Neural cell (in vitro differentiated cells): ENCODE data around the gene KLHL36. TPM values are rescaled to one million over a fixed set of nuclear protein-coding genes. Genes with fewer than 3 reads are reported as not detected.

Experiments used
- H2AFZ ChIP-seq: fragments of 200-600, 300-800 bp; sonication (generic), shearing (Covaris generic); 2 replicates; pipeline ENCODE4 v1.6.0; 2014; ENCODE audit warnings: low read depth, mild to moderate bottlenecking, antibody characterized with exemption, low read length, moderate library complexity
- H3F3A ChIP-seq: fragments of 200-600 bp; shearing (Covaris generic); 2 replicates; pipeline ENCODE4 v1.6.1; 2016; ENCODE audit warnings: mild to moderate bottlenecking, moderate library complexity, mixed read lengths, antibody characterized with exemption, low read length; ENCODE audit not compliant: insufficient read depth, poor library complexity, severe bottlenecking
- H3K27ac ChIP-seq: fragments of 200-600, 300-800 bp; sonication (generic), shearing (Covaris generic); 2 replicates; pipeline ENCODE4 v1.5.1; 2014; ENCODE audit warnings: mild to moderate bottlenecking, low read length, moderate library complexity
- H3K27me3 ChIP-seq: fragments of 300-800, 200-600 bp; sonication (generic), shearing (Covaris generic); 2 replicates; pipeline ENCODE4 v1.6.0; 2014; ENCODE audit warnings: mild to moderate bottlenecking, low read depth, low read length, moderate library complexity; ENCODE audit not compliant: insufficient read depth
- H3K36me3 ChIP-seq: fragments of 300-800, 200-600 bp; sonication (generic), shearing (Covaris generic); 2 replicates; pipeline ENCODE4 v1.5.1; 2014; ENCODE audit warnings: mild to moderate bottlenecking, antibody characterized with exemption, low read length, moderate library complexity; ENCODE audit not compliant: insufficient read depth
- H3K4me2 ChIP-seq: fragments of 300-800, 200-600 bp; sonication (generic), shearing (Covaris generic); 2 replicates; pipeline ENCODE4 v1.6.0; 2014; ENCODE audit warnings: mild to moderate bottlenecking, low read length
- H3K4me3 ChIP-seq: fragments of 300-800, 200-600 bp; sonication (generic), shearing (Covaris generic); 2 replicates; pipeline ENCODE4 v1.5.1; 2014; ENCODE audit warnings: mild to moderate bottlenecking, low read length, moderate library complexity
- H3K79me2 ChIP-seq: fragments of 200-600 bp; shearing (Covaris generic); replicated peaks from 2 replicates; pipeline ENCODE4 v1.6.0; 2014; ENCODE audit warnings: mild to moderate bottlenecking, low read length, moderate library complexity; ENCODE audit not compliant: insufficient read depth
- H3K9ac ChIP-seq: fragments of 300-800, 200-600 bp; sonication (generic), shearing (Covaris generic); 2 replicates; pipeline ENCODE4 v1.6.1; 2016; ENCODE audit warnings: mild to moderate bottlenecking, low read length, mixed read lengths
- H3K9me2 ChIP-seq: fragments of 200-600 bp; shearing (Covaris generic); 2 replicates; pipeline ENCODE4 v1.6.1; 2016; ENCODE audit warnings: mild to moderate bottlenecking, low read length, mixed read lengths; ENCODE audit not compliant: insufficient read depth
- H3K9me3 ChIP-seq: fragments of 200-600, 300-800 bp; sonication (generic), shearing (Covaris generic); 2 replicates; pipeline ENCODE4 v1.6.1; 2016; ENCODE audit warnings: mild to moderate bottlenecking, mixed run types, low read length, moderate library complexity, mixed read lengths
- H4K20me1 ChIP-seq: fragments of 200-600 bp; shearing (Covaris generic); 2 replicates; pipeline ENCODE4 v1.6.1; 2016; ENCODE audit warnings: mild to moderate bottlenecking, mixed run types; ENCODE audit not compliant: insufficient read depth
- CTCF ChIP-seq: fragments of 450-650 bp; IDR thresholded peaks from 2 replicates; pipeline ENCODE4 v1.5.1; 2014; ENCODE audit warnings: antibody characterized with exemption, mild to moderate bottlenecking, moderate library complexity; ENCODE audit not compliant: poor library complexity, severe bottlenecking
- EP300 ChIP-seq: fragments of 450-650 bp; conservative IDR thresholded peaks from 2 replicates; pipeline ENCODE4 v1.6.1; 2014; ENCODE audit warnings: antibody characterized with exemption, mild to moderate bottlenecking, moderate library complexity; ENCODE audit not compliant: poor library complexity, severe bottlenecking
- EZH2 ChIP-seq: fragments of 200-600, 300-800 bp; shearing (Covaris generic), sonication (generic); IDR thresholded peaks from 2 replicates; pipeline ENCODE4 v1.6.1; 2014; ENCODE audit warnings: antibody characterized with exemption, low read length, borderline replicate concordance, mild to moderate bottlenecking; ENCODE audit not compliant: insufficient read depth, poor library complexity, severe bottlenecking
- MXI1 ChIP-seq: fragments of 450-650 bp; conservative IDR thresholded peaks from 2 replicates; pipeline ENCODE4 v1.6.1; 2014; ENCODE audit warnings: antibody characterized with exemption, mild to moderate bottlenecking; ENCODE audit not compliant: poor library complexity, severe bottlenecking
- POLR2AphosphoS5 ChIP-seq: IDR thresholded peaks from 2 replicates; pipeline ENCODE4 v1.6.1; 2012
- RAD21 ChIP-seq: fragments of 450-650 bp; conservative IDR thresholded peaks from 2 replicates; pipeline ENCODE4 v1.6.1; 2014; ENCODE audit warnings: antibody characterized with exemption, mild to moderate bottlenecking, moderate library complexity
- SMC3 ChIP-seq: fragments of 450-650 bp; conservative IDR thresholded peaks from 2 replicates; pipeline ENCODE4 v1.6.1; 2014; ENCODE audit warnings: antibody characterized with exemption, mild to moderate bottlenecking, moderate library complexity; ENCODE audit not compliant: poor library complexity
- TAF1 ChIP-seq: IDR thresholded peaks from 2 replicates; pipeline ENCODE4 v1.6.1; 2012; ENCODE audit warnings: low read depth
- polyA plus RNA-seq: library from polyadenylated mRNA; depleted of rRNA; stranded (reverse); fragments of >200 nt; gene quantifications from 2 replicates; pipeline ENCODE4 v1.2.3, GENCODE V29; 2014
- TF ChIP-seq, protein P1 (sequence below): IDR thresholded peaks from 2 replicates; pipeline ENCODE4 v1.6.1; 2012; ENCODE audit warnings: borderline replicate concordance

The KLHL36 gene
- polyA plus RNA-seq, 1 donor from 2014 or later, result 43.8 TPM

GRCh38 chr16:84678541-84678940 lies 30.2 kb downstream of the KLHL36 start:
- no peaks in the 10 kb centered on the region for H3K79me2 ChIP-seq
- H3K27me3 ChIP-seq, result no peaks in the 10 kb centered on the region
- TF ChIP-seq MXI1 (no peak), SMC3 (no peak), POLR2AphosphoS5 (no peak), CTCF (no peak), EZH2 (no peak), RAD21 (no peak), TAF1 (no peak), EP300 (no peak)
- TF ChIP-seq, protein P1, sequence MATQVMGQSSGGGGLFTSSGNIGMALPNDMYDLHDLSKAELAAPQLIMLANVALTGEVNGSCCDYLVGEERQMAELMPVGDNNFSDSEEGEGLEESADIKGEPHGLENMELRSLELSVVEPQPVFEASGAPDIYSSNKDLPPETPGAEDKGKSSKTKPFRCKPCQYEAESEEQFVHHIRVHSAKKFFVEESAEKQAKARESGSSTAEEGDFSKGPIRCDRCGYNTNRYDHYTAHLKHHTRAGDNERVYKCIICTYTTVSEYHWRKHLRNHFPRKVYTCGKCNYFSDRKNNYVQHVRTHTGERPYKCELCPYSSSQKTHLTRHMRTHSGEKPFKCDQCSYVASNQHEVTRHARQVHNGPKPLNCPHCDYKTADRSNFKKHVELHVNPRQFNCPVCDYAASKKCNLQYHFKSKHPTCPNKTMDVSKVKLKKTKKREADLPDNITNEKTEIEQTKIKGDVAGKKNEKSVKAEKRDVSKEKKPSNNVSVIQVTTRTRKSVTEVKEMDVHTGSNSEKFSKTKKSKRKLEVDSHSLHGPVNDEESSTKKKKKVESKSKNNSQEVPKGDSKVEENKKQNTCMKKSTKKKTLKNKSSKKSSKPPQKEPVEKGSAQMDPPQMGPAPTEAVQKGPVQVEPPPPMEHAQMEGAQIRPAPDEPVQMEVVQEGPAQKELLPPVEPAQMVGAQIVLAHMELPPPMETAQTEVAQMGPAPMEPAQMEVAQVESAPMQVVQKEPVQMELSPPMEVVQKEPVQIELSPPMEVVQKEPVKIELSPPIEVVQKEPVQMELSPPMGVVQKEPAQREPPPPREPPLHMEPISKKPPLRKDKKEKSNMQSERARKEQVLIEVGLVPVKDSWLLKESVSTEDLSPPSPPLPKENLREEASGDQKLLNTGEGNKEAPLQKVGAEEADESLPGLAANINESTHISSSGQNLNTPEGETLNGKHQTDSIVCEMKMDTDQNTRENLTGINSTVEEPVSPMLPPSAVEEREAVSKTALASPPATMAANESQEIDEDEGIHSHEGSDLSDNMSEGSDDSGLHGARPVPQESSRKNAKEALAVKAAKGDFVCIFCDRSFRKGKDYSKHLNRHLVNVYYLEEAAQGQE, result no peak
- H3K9me3 ChIP-seq, result no peaks in the 10 kb centered on the region
- no peak overlapping the region for H3K27ac ChIP-seq
- H4K20me1 ChIP-seq, result no peaks in the 10 kb centered on the region
- no peaks in the 10 kb centered on the region for H3F3A ChIP-seq
- no peaks in the 10 kb centered on the region for H3K9me2 ChIP-seq
- no peak overlapping the region for H3K4me2 ChIP-seq
- no peak overlapping the region for H2AFZ ChIP-seq
- no peaks in the 10 kb centered on the region for H3K36me3 ChIP-seq
- no peak overlapping the region for H3K9ac ChIP-seq
- no peak overlapping the region for H3K4me3 ChIP-seq

DNA sequence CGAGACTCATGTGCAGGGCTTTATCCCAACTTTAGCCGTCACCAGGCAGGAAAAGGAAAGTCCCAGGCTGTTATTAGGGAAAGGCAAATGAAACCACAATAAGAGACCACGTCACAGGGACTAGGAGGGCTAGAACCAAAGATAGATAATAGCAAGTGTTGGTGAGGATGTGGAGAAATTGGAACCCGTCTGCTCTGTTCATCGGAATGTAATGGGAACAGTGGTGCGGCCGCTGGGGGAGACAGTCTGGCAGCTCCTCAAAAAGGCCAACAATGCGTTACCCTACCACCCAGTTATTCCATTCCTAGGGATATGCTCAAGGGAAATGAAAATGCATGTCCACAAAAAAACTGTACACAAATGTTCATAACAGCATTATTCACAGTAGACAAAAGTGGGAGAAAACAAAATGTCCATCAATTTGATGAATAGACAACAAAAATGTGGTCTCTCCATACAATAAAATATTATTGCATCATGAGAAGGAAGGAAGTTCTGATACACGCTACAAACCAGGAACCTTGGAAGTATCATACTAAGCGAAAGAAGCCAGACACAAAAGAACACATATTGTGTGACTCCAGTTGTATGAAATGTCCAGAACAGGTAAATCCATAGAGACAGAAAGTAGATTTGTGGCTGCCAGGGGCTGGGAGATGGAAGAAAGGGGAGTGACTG lies 32.0 kb downstream of the KLHL36 start:
- H3K27ac ChIP-seq, result no peak overlapping the region

More for the DNA sequence above, 32.0 kb downstream of the KLHL36 start:
- no peaks in the 10 kb centered on the region for H3K9me2 ChIP-seq
- no peaks in the 10 kb centered on the region for H3K36me3 ChIP-seq
- no peaks in the 10 kb centered on the region for H3F3A ChIP-seq
- TF ChIP-seq TAF1 (no peak), POLR2AphosphoS5 (no peak), EZH2 (no peak), CTCF (no peak), MXI1 (no peak), RAD21 (no peak), SMC3 (no peak)
- TF ChIP-seq, protein P1, result no peak
- H2AFZ ChIP-seq, result no peak overlapping the region
- H3K9me3 ChIP-seq, result no peaks in the 10 kb centered on the region
- H3K27me3 ChIP-seq, result no peaks in the 10 kb centered on the region
- no peak overlapping the region for H3K4me2 ChIP-seq
- no peak overlapping the region for H3K4me3 ChIP-seq
- H3K9ac ChIP-seq, result no peak overlapping the region
- H4K20me1 ChIP-seq, result no peaks in the 10 kb centered on the region
- H3K79me2 ChIP-seq, result no peaks in the 10 kb centered on the region
